HepG2 (cell line): Measurements from ENCODE around the gene ABTB2. TPM values are rescaled to one million over a fixed set of nuclear protein-coding genes. Genes with fewer than 3 reads are reported as not detected.
A peak's percentile ranks its signal among the peaks of the same experiment; 100 is the strongest.

ENCODE experiments used
- FOXM1 ChIP-seq: sonication (generic); formaldehyde crosslinking; IDR thresholded peaks from 2 replicates; pipeline ENCODE4 v1.5.0; 2020; ENCODE audit warnings: missing genetic modification reagents
- FOXO1 ChIP-seq: sonication (generic); formaldehyde crosslinking; IDR thresholded peaks from 2 replicates; pipeline ENCODE4 v1.4.0; 2020; ENCODE audit warnings: missing genetic modification reagents
- GATA4 ChIP-seq: sonication (generic); IDR thresholded peaks from 2 replicates; pipeline ENCODE4 v1.6.1; 2016; ENCODE audit warnings: antibody characterized with exemption, low read depth, borderline replicate concordance
- GFI1 ChIP-seq: sonication (generic); formaldehyde crosslinking; IDR thresholded peaks from 2 replicates; pipeline ENCODE4 v1.5.0; 2020; ENCODE audit warnings: missing genetic modification reagents, mild to moderate bottlenecking, borderline replicate concordance
- HNRNPK ChIP-seq: fragments of 200-400 bp; formaldehyde crosslinking; IDR thresholded peaks from 2 replicates; pipeline ENCODE4 v1.6.1; 2018; ENCODE audit warnings: low read length, low read depth, moderate library complexity, mild to moderate bottlenecking; ENCODE audit not compliant: poor library complexity, severe bottlenecking
- HNRNPLL ChIP-seq: fragments of 200-400 bp; formaldehyde crosslinking; IDR thresholded peaks from 2 replicates; pipeline ENCODE4 v1.6.1; 2017; ENCODE audit warnings: mild to moderate bottlenecking, low read depth, low read length; ENCODE audit not compliant: poor library complexity, severe bottlenecking
- HOXD1 ChIP-seq: sonication (generic); formaldehyde crosslinking; IDR thresholded peaks from 2 replicates; pipeline ENCODE4 v1.5.0; 2020; ENCODE audit warnings: missing genetic modification reagents
- KDM5A ChIP-seq: fragments of 200-600 bp; sonication (generic); IDR thresholded peaks from 2 replicates; pipeline ENCODE4 v1.7.0; 2018; ENCODE audit warnings: antibody characterized with exemption, mild to moderate bottlenecking, low read length, borderline replicate concordance
- NCOA2 ChIP-seq: sonication (generic); formaldehyde crosslinking; IDR thresholded peaks from 2 replicates; pipeline ENCODE4 v1.8.0; 2022; ENCODE audit warnings: inconsistent platforms
- NFIC ChIP-seq: IDR thresholded peaks from 2 replicates; pipeline ENCODE4 v1.6.1; 2012; ENCODE audit warnings: mild to moderate bottlenecking, low read length, inconsistent platforms
- PHF21A ChIP-seq: sonication (generic); formaldehyde crosslinking; IDR thresholded peaks from 2 replicates; pipeline ENCODE4 v1.5.0; 2020; ENCODE audit warnings: mild to moderate bottlenecking, missing genetic modification reagents
- POLR2A ChIP-seq, 2 experiments: IDR thresholded peaks; 2 replicates each; pipeline ENCODE4 v1.6.1; 2011; ENCODE audit warnings: low read depth in 2 of 2, low read length in 2 of 2, mild to moderate bottlenecking in 1 of 2, moderate library complexity in 1 of 2; ENCODE audit not compliant: insufficient read depth in 1 of 2
- SNAPC4 ChIP-seq: sonication (generic); formaldehyde crosslinking; IDR thresholded peaks from 2 replicates; pipeline ENCODE4 v1.4.0; 2020; ENCODE audit warnings: mild to moderate bottlenecking, missing genetic modification reagents
- USF2 ChIP-seq, 2 experiments: sonication (generic) in 1 of 2; formaldehyde crosslinking in 1 of 2; IDR thresholded peaks; 2 replicates each; pipeline versions ENCODE4 v1.5.1 to v1.6.1; 2011 to 2020; ENCODE audit warnings: borderline replicate concordance in 1 of 2, low read depth in 1 of 2, low read length in 1 of 2, mild to moderate bottlenecking in 1 of 2, missing genetic modification reagents in 1 of 2, moderate library complexity in 1 of 2
- ZNF12 ChIP-seq: sonication (generic); formaldehyde crosslinking; IDR thresholded peaks from 2 replicates; pipeline ENCODE4 v1.5.0; 2020; ENCODE audit warnings: missing genetic modification reagents
- ZNF740 ChIP-seq: sonication (generic); formaldehyde crosslinking; IDR thresholded peaks from 2 replicates; pipeline ENCODE4 v1.4.0; 2020; ENCODE audit warnings: missing genetic modification reagents
- ZNF891 ChIP-seq: sonication (generic); formaldehyde crosslinking; IDR thresholded peaks from 2 replicates; pipeline ENCODE4 v1.5.0; 2020; ENCODE audit warnings: mild to moderate bottlenecking, missing genetic modification reagents
- polyA plus RNA-seq, 8 experiments: library from polyadenylated mRNA; depleted of rRNA in 3 of 8; stranded (reverse) in 7 of 8; unstranded in 1 of 8; fragments of >200 nt; fragmentation: Illumina TruSeq in 4 of 8; extraction: Trizol in 4 of 8; gene quantifications; 2 replicates each; pipeline versions ENCODE4 v1.2.1 to v1.2.3, GENCODE V29; 2011 to 2016; ENCODE audit warnings: low read depth in 4 of 8, missing spikeins in 1 of 8, mixed read lengths in 1 of 8; ENCODE audit not compliant: insufficient read depth in 1 of 8
- total RNA-seq, 5 experiments: library from RNA; depleted of rRNA; stranded (reverse); fragments of >200 nt; fragmentation: Illumina TruSeq; extraction: Trizol; gene quantifications; 2 replicates each; pipeline ENCODE4 v1.2.3, GENCODE V29; 2016; ENCODE audit warnings: low read depth in 1 of 5
- TF ChIP-seq, protein P1 (sequence below): sonication (generic); formaldehyde crosslinking; conservative IDR thresholded peaks from 2 replicates; pipeline ENCODE4 v1.8.0; 2022; ENCODE audit warnings: missing genetic modification reagents
- TF ChIP-seq, protein P2 (sequence below): IDR thresholded peaks from 2 replicates; pipeline ENCODE4 v1.6.1; 2016; ENCODE audit warnings: mild to moderate bottlenecking

Gene ABTB2
- total and polyA plus RNA-seq, 2 of the 13 experiments (the other 11 are each of a cell fraction or from before 2014, with no cell fraction given), result 5.1 to 15.4 TPM

- TF ChIP-seq SNAPC4 (CRISPR knock-in tag) (peak; percentile 99), ZNF891 (CRISPR knock-in tag) (0 out of 2 replicates have a peak, but pooled peaks have one; percentile 40), NFIC (no peak), FOXO1 (no peak), NCOA2 (CRISPR knock-in tag) (no peak), POLR2A (IDR thresholded peaks at IDR 0.05; ENCODE audit: insufficient read depth in 1 of 2, low read depth in 2 of 2, low read length in 2 of 2) (peak; percentile 90 to 95), HNRNPK (no peak), KDM5A (no peak), GATA4 (peak; percentile 70; the same call in 1 of the 2 replicates), ZNF740 (no peak), USF2 (IDR thresholded peaks at IDR 0.05; ENCODE audit: low read depth, low read length) (no peak), USF2 (CRISPR knock-in tag; IDR thresholded peaks at IDR 0.05; ENCODE audit: borderline replicate concordance) (no peak), HOXD1 (CRISPR knock-in tag) (no peak), PHF21A (CRISPR knock-in tag) (0 out of 2 replicates have a peak, but pooled peaks have one; percentile 43), FOXM1 (CRISPR knock-in tag) (no peak), ZNF12 (CRISPR knock-in tag) (no peak), GFI1 (CRISPR knock-in tag) (peak; percentile 36; the same call in 1 of the 2 replicates), HNRNPLL (peak; percentile 74)
- TF ChIP-seq, protein P1, sequence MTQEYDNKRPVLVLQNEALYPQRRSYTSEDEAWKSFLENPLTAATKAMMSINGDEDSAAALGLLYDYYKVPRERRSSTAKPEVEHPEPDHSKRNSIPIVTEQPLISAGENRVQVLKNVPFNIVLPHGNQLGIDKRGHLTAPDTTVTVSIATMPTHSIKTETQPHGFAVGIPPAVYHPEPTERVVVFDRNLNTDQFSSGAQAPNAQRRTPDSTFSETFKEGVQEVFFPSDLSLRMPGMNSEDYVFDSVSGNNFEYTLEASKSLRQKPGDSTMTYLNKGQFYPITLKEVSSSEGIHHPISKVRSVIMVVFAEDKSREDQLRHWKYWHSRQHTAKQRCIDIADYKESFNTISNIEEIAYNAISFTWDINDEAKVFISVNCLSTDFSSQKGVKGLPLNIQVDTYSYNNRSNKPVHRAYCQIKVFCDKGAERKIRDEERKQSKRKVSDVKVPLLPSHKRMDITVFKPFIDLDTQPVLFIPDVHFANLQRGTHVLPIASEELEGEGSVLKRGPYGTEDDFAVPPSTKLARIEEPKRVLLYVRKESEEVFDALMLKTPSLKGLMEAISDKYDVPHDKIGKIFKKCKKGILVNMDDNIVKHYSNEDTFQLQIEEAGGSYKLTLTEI (CRISPR knock-in tag), result no peak
- TF ChIP-seq, protein P2, sequence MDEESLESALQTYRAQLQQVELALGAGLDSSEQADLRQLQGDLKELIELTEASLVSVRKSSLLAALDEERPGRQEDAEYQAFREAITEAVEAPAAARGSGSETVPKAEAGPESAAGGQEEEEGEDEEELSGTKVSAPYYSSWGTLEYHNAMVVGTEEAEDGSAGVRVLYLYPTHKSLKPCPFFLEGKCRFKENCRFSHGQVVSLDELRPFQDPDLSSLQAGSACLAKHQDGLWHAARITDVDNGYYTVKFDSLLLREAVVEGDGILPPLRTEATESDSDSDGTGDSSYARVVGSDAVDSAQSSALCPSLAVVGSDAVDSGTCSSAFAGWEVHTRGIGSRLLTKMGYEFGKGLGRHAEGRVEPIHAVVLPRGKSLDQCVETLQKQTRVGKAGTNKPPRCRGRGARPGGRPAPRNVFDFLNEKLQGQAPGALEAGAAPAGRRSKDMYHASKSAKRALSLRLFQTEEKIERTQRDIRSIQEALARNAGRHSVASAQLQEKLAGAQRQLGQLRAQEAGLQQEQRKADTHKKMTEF, result peak; percentile 35; the same call in 1 of the 2 replicates
Measured at GRCh38 chr11:34357701-34358257, at the start of gene ABTB2 (continued).
